GM19372 (cell line): Measurements from ENCODE around the gene TENM3.

Experiments used
- ATAC-seq: cut with Tn5 transposase; IDR thresholded peaks from one replicate; pipeline ENCODE4 v1.9.1; 2021; ENCODE audit warnings: mild to moderate bottlenecking, low read depth, moderate library complexity; ENCODE audit not compliant: unreplicated experiment

The TENM3 gene

GRCh38 chr4:182324282-182324681, 81.1 kb downstream of the TENM3 start:
- no peak for ATAC-seq

- ATAC-seq, result no peak
Measured at GRCh38 chr4:182325397-182325796, 82.2 kb downstream of the TENM3 start.

- ATAC-seq, result no peak
Measured at GRCh38 chr4:182325848-182326255, 82.7 kb downstream of the TENM3 start.

- no peak for ATAC-seq
Measured at GRCh38 chr4:182328505-182328904, 85.3 kb downstream of the TENM3 start.

- ATAC-seq, result no peak
Measured at GRCh38 chr4:182337366-182337765, 94.2 kb downstream of the TENM3 start.

- ATAC-seq, result no peak
Measured at GRCh38 chr4:182338063-182338462, 94.9 kb downstream of the TENM3 start.

- ATAC-seq, result no peak
Measured at GRCh38 chr4:182338746-182339145, 95.5 kb downstream of the TENM3 start.

- no peak for ATAC-seq
Measured at GRCh38 chr4:182339221-182339641, 96.0 kb downstream of the TENM3 start.

GRCh38 chr4:182343453-182343852, 100.3 kb downstream of the TENM3 start:
- ATAC-seq, result no peak

GRCh38 chr4:182344968-182345367, 101.8 kb downstream of the TENM3 start:
- no peak for ATAC-seq

- no peak for ATAC-seq
Measured at GRCh38 chr4:182346250-182346649, 103.0 kb downstream of the TENM3 start.

- ATAC-seq, result no peak
Measured at GRCh38 chr4:182346675-182347375, 103.6 kb downstream of the TENM3 start.

- no peak for ATAC-seq
Measured at GRCh38 chr4:182348779-182349326, 105.7 kb downstream of the TENM3 start.

GRCh38 chr4:182350041-182350440, 106.8 kb downstream of the TENM3 start:
- ATAC-seq, result no peak

- ATAC-seq, result no peak
Measured at GRCh38 chr4:182351485-182351884, 108.3 kb downstream of the TENM3 start.

GRCh38 chr4:182354106-182354505, 110.9 kb downstream of the TENM3 start:
- no peak for ATAC-seq

- ATAC-seq, result no peak
Measured at GRCh38 chr4:182354867-182355266, 111.7 kb downstream of the TENM3 start.

GRCh38 chr4:182367153-182367552, 124.0 kb downstream of the TENM3 start:
- no peak for ATAC-seq

- no peak for ATAC-seq
Measured at GRCh38 chr4:182369211-182369610, 126.0 kb downstream of the TENM3 start.

GRCh38 chr4:182370491-182370890, 127.3 kb downstream of the TENM3 start:
- no peak for ATAC-seq

GRCh38 chr4:182380771-182381181, 137.6 kb downstream of the TENM3 start:
- no peak for ATAC-seq

GRCh38 chr4:182382941-182383340, 139.7 kb downstream of the TENM3 start:
- ATAC-seq, result no peak
